GM19025 (cell line): ENCODE results near the gene TOMM34.

Experiments
- ATAC-seq: cut with Tn5 transposase; IDR thresholded peaks from one replicate; pipeline ENCODE4 v1.9.1; 2021; ENCODE audit warnings: mild to moderate bottlenecking, low read depth, moderate library complexity; ENCODE audit not compliant: unreplicated experiment

The TOMM34 gene, protein sequence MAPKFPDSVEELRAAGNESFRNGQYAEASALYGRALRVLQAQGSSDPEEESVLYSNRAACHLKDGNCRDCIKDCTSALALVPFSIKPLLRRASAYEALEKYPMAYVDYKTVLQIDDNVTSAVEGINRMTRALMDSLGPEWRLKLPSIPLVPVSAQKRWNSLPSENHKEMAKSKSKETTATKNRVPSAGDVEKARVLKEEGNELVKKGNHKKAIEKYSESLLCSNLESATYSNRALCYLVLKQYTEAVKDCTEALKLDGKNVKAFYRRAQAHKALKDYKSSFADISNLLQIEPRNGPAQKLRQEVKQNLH

DNA sequence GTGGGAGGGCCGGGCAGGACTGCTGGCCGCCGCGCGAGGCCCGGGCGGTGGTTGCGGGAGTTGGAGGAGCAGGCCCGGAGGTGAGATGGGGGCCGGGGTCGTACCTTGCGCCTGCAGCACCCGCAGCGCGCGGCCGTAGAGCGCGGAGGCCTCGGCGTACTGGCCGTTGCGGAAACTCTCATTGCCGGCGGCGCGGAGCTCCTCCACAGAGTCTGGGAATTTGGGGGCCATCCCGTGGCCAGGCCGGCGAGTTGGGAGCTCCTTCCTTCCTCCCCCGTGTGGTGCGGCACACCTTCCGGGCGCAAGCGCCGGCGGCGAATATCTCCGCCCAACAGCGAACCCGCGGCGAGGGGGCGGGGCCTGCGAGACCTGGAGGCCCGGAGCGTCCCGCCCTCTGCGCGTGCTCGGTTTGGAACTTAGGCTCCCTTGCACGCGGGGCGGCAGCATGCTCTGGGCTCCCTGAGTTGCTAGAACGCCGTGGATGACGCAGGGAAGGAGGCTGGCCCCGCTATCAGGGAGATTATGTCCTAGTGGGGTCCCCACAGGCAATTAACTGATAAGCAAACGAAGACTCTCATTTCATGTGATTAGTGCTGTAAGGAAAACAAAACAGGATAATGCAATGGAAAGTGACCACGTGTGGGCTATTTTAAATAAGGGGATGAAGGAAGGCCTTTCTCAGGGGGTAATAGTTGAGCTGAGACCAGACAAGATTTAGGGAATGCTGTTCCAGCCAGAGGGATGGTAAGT lies at the start of gene TOMM34:
TOMM34 (minus strand) TSS at position 295 of the 750 bp plus-strand sequence; CDS start at position 231, 64 bp downstream.
- peak; percentile 92 for ATAC-seq

DNA sequence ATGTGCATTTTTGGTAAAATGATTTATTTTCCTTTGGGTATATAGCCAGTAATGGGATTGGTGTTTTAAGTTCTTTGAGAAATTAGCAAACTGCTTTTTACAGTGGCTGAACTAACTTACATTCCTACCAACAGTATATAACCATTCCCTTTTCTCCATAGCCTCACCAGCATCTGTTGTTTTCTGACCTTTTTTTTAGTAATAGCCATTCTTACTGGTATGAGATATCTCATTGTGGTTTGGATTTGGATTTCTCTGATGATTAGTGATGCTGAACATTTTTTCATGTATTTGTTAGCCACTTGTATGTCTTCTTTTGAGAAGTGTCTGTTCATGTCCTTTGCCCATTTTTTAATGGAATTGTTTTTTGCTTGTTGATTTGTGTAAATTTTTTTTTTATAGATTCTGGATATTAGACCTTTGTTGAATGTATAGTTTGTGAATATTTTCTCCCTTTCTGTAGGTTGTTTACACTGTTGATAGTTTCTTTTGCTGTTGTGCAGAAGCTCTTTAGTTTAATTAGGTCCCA lies 48.4 kb upstream of the TOMM34 start:
- no peak for ATAC-seq

GRCh38 chr20:44997668-44998067 lies 37.5 kb upstream of the TOMM34 start:
- ATAC-seq = no peak

DNA sequence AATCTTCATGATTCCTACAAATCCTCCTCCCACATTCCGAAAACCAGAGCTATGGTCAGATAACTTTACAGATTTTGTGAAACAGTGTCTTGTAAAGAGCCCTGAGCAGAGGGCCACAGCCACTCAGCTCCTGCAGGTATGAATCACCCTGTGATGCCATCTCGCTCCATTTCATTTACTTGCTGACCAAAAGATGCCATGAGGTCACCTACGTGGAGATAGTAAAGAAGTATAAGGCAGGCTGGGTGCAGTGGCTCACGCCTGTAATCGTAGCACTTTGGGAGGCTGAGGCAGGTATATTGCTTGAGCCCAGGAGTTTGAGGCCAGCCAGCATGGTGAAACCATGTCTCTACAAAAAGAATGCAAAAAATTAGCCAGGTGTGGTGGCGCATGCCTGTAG lies 37.0 kb upstream of the TOMM34 start:
- ATAC-seq = no peak

DNA sequence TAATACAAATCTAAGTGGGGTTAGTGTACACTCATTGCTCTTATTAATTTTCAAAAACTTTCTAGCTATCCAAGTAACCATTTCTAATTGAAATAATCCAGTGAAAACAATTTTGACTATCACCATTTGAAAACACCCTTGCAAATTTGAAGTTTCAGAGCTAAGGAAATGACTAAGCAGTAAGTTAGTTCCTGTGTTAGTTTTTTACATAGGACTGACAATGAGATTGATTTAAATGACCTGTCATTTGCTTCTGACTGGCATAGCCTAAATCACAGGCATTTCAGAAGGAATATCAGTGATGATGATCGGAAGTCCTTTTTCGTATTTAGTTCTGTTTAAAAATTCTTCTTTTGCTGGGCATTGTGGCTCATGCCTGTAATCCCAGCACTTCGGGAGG lies 33.1 kb upstream of the TOMM34 start:
- ATAC-seq = no peak

DNA sequence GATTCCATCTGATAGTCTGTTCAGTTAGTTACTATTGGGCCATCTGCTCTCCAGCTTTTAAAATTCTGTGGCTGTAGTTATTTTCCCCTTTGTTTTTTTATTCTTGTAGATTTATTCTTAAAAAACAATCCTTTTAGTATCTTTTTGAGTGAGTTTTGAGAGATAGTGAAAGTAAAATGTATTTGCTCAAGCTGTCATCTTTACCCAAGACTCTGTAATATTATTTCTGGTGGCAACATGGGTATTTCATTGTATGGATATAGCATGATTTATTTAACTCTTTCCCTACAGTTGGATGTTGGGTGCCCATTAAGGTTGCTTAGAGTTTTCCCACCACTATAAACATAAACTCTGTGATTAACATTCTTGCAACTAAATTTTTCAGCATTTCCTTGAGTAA lies 30.8 kb upstream of the TOMM34 start:
- no peak for ATAC-seq

GRCh38 chr20:44990425-44990824 lies 30.2 kb upstream of the TOMM34 start:
- ATAC-seq = no peak

DNA sequence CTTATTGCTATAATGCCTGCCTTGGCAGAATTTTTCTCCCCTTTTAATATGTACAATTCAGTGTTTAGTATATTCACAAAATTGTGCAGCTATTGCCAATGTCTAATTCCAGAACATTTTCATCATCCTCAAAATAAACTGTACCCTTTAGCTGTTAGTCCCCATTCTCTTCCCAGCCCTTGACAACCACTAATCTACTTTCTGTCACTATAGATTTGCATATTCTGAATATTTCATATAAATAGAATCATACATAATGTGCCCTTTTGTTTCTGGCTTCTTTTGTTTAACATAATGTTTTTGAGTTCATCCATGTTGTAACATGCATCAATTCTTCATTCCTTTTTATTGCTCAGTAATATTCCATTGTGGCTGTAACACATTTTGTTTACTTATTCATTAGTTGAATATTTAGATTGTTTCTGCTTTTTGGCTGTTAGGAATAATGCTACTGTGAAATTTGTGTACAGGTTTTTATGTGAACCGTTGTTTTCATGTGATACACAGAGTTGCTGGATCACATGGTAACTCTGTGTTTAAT lies 28.5 kb upstream of the TOMM34 start:
- no peak for ATAC-seq

DNA sequence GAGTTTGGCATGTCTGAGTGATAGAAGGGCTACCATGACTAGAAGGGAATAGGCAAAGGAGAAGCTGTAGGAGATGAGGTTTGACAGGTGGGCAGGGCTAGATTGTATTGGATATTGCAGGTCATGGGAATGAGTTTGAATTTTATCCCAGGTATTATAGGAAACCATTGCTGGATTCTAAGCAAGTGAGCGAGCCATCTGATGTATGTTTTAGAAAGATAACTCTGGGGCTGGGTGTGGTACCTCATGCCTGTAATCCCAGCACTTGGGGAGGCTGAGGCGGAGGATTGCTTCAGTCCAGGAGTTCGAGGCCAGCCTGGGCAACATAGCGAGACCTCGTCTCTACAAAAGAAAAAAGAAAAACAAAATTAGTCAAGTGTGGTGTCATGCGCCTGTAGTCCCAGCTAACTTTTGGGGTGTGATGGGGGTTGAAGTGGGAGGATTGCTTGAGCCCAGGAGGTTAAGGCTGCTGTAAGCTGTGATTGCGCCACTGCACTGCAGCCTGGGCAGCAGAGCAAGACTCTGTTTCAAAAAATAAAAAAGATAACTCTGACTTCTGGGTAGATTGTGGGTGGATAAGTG lies 23.0 kb upstream of the TOMM34 start:
- no peak for ATAC-seq

DNA sequence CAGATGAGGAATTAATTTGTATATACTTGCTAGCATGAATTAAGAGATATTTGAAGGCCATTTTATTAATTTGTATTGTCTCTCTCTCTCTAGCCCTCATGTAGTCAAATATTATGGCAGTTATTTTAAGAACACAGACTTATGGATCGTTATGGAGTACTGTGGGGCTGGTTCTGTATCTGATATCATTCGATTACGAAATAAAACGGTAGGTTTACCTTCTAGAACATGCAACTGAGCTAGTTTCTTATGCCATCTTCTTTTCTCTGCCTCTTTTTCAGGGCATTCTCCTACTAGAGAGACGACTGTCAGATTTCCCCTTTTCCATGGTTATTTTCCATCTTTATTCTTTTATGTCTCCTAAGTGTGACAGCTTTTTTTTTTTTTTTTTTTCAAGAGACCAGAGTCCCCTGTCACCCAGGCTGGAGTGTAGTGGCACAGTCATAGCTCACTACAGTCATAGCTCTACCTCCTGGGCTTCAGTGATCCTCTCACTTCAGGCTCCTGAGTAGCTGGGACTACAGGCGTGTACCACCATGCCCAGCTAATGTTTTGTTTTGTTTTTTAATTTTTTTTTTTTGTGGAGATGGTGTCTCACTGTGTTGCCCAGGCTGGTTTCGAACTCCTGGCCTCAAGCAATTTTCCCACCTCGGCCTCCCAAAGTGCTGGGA lies 21.7 kb upstream of the TOMM34 start:
- no peak for ATAC-seq

DNA sequence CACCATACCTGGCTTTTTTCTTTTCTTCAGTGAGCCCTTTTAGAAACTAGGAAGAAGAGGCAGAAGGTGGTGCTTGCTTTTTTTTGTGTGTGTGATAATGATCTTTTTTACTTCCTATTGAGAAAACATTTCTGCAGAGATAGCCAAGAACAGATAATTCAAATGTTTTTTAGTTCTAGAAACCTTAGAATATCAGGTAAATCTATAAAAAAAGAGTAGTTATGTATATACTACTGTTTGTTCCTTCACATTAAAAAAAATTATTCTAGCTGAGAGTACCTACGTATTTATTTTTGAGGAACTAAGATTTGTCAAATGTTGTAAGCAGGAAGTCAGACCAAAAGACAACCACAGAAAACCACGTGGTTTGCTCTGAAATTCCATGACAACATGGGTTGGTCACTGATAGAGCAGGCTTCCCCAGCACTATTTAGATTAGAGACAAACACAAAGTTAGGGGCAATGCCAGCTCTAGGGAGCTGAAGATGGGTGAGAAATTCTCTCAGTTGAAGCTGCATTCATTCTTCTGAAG lies 19.0 kb upstream of the TOMM34 start:
- ATAC-seq = peak; percentile 75

- no peak for ATAC-seq
These were observed 16.5 kb upstream of the TOMM34 start for GRCh38 chr20:44976698-44977097.

DNA sequence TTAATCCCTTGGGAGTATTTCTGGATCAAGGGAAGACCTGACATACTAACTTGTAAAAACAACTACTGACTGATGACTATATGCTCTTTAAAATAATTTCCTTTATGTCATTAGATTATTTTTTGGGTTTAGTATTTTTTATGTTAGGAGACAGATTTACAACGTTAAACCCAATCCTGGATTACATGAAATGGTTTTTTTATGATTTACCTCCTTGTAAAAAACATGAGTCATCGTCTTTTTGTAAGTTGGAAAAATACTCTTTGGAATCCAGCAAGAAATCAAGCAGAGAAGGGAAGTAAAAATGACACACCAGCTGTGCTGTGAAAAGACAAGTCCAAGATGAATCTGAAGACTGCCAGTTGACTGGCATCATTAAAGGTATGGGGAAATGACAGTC lies 12.9 kb upstream of the TOMM34 start:
- ATAC-seq = no peak

DNA sequence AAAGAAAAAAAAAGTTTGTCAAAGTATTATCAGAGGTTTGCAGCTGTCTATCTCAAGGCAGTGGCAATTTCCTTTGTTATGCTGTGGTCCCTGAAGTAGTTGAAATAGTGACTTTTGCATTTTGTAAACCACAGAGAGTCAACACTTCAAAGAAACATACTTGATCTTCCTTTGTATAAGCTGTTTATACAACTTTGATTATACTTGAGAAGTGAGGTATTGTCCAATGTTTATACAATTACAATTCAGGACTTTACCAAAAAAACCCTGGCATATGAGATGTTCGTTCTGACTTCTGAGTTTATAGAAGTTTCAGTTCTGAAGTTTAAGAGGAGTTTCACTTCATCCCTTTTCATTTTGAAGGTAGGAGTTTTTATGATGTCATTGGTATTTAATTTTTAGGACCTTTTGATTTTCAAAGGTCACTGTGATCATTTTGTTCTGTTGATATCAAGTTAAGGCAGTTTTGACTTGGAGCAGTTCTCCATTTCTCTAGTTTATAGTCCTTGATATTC lies 10.1 kb upstream of the TOMM34 start:
- ATAC-seq = no peak

DNA sequence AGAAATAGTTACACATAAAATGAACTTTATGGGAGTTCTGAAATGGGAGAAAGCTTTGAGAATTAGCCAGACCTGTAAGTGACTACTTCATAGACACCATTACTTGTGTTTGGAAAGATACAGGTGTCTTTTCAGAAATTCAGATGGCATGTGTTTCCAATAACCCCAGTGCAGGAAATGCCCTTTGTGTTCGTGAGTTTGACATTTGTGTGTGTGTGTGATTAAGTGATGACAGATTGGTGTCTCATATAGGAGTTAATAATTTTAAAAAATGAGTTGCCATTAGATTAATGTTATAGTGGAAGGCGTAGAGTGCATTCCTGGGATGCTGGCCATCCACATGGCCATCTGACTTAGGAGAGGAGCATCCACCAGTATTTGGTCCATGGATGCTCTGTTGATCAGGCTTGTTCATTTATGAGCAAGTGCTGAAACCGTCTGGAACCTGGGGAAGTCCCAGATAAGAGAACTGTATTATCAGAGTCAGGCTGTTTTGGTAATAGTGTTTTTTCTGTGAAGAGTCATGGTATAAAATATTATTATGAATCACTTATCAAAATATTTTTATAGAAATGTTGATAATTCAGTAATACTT lies 9.2 kb upstream of the TOMM34 start:
- ATAC-seq = no peak

DNA sequence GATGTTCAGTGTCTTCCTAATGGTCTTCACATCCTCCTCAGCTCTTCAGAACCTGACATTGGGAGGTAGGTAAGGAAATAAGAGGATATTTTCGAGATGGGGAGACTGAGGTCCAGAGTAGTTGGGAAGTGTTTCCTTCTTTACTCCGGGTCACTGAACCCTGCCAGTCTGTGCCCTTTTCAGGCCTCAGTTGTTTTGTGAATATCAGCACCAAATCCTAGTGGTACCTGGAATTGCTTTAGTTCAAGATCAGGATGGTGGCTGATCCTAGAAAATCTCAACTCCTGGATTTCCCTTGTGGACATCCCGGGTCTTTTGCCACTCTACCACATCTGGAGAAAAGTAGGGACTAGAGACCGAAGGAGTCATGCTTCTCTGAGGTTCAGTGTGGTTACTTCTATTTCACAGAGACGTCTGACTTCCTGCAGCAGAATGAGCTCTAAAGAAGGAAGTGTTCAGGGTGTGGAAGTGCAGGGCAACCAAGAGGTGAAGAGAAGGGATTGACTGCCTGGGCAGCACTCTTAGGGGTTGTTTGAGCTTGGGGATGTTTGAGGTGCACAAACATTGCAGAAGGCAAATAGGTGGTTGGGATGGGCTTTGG lies 7.1 kb upstream of the TOMM34 start:
- ATAC-seq = no peak

GRCh38 chr20:44966030-44966961 lies 6.1 kb upstream of the TOMM34 start, which contains the start of gene STK4:
TSS of gene STK4 (plus strand) at chr20:44966512. CDS start at chr20:44966569, 57 bp downstream.
- peak; percentile 80 for ATAC-seq

GRCh38 chr20:44965651-44966029 lies 5.4 kb upstream of the TOMM34 start:
- no peak for ATAC-seq
